GM06990 (cell line): ENCODE results near the gene PSME2.

Source experiments
- DNase-seq: peaks from one replicate; pipeline ENCODE4 v3.0.0-alpha.2; 2011; ENCODE audit not compliant: insufficient read length; ENCODE audit errors: extremely low read depth
- H3K27me3 ChIP-seq: replicated peaks from 2 replicates; pipeline ENCODE4 v1.6.0; 2011; ENCODE audit warnings: low read length; ENCODE audit not compliant: control insufficient read depth, insufficient read depth
- H3K36me3 ChIP-seq: 2 replicates; pipeline ENCODE4 v1.5.1; 2011; ENCODE audit warnings: low read length; ENCODE audit not compliant: control insufficient read depth, insufficient read depth
- H3K4me3 ChIP-seq: replicated peaks from 2 replicates; pipeline ENCODE4 v1.5.1; 2011; ENCODE audit warnings: low read depth, mild to moderate bottlenecking, control low read depth, low read length
- TF ChIP-seq, protein P1 (sequence below): IDR thresholded peaks from 2 replicates; pipeline ENCODE4 v1.5.1; 2011; ENCODE audit warnings: low read length, control low read depth, mild to moderate bottlenecking, inconsistent platforms; ENCODE audit not compliant: insufficient read depth, poor library complexity, severe bottlenecking

The PSME2 gene

DNA sequence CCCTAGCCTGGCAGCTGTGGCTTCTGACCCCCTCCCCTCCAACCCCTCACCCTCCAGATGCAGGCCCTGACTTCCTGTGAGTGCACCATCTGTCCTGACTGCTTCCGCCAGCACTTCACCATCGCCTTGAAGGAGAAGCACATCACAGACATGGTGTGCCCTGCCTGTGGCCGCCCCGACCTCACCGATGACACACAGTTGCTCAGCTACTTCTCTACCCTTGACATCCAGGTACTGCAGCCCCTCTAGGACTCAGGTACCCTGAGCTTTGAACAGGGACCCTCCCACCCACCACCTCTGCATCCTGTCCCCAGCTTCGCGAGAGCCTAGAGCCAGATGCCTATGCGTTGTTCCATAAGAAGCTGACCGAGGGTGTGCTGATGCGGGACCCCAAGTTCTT lies 8.7 kb upstream of the PSME2 start:
- Histone ChIP-seq H3K36me3 (peaks cover 51% of the 10 kb centered on the region), H3K27me3 (no peaks in the 10 kb centered on the region), H3K4me3 (no peak overlapping the region)
- TF ChIP-seq, protein P1, sequence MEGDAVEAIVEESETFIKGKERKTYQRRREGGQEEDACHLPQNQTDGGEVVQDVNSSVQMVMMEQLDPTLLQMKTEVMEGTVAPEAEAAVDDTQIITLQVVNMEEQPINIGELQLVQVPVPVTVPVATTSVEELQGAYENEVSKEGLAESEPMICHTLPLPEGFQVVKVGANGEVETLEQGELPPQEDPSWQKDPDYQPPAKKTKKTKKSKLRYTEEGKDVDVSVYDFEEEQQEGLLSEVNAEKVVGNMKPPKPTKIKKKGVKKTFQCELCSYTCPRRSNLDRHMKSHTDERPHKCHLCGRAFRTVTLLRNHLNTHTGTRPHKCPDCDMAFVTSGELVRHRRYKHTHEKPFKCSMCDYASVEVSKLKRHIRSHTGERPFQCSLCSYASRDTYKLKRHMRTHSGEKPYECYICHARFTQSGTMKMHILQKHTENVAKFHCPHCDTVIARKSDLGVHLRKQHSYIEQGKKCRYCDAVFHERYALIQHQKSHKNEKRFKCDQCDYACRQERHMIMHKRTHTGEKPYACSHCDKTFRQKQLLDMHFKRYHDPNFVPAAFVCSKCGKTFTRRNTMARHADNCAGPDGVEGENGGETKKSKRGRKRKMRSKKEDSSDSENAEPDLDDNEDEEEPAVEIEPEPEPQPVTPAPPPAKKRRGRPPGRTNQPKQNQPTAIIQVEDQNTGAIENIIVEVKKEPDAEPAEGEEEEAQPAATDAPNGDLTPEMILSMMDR, result no peak
- DNase-seq, result no peak

DNA sequence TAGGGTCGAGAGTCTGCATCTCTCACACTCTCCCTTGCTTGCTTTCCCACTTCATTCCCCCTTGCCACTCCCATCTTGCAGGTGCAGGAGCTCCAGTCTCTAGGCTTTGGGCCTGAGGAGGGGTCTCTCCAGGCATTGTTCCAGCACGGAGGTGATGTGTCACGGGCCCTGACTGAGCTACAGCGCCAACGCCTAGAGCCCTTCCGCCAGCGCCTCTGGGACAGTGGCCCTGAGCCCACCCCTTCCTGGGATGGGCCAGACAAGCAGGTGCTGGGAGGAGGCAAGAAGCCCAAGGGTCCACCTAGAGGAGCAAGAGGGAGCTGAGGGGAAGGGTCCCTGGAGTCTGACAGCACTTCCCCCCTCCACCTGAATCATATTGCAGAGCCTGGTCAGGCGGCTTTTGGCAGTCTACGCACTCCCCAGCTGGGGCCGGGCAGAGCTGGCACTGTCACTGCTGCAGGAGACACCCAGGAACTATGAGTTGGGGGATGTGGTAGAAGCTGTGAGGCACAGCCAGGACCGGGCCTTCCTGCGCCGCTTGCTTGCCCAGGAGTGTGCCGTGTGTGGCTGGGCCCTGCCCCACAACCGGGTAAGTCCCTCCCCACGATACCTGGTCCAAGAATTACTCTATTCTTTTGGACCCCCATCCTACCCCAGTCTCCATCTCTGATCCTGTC lies 5.1 kb upstream of the PSME2 start:
- no peak for DNase-seq
- Histone ChIP-seq H3K36me3 (peaks cover 36% of the 10 kb centered on the region), H3K27me3 (no peaks in the 10 kb centered on the region), H3K4me3 (no peak overlapping the region)
- TF ChIP-seq, protein P1, result no peak

DNA sequence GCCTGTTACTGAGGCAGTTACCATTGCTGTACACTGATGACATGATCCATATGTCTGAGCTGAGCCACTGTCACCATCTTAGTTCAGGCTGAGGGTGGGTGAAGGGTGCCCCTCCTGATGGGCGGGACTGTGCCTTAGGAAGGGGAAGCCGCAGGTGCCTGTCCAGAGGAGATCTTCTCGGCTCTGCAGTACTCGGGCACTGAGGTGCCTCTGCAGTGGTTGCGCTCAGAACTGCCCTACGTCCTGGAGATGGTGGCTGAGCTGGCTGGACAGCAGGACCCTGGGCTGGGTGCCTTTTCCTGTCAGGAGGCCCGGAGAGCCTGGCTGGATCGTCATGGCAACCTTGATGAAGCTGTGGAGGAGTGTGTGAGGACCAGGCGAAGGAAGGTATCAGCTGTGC lies 4.6 kb upstream of the PSME2 start:
- no peak for DNase-seq
- Histone ChIP-seq H3K4me3 (no peak overlapping the region), H3K36me3 (peaks cover 33% of the 10 kb centered on the region), H3K27me3 (no peaks in the 10 kb centered on the region)
- TF ChIP-seq, protein P1, result no peak

DNA sequence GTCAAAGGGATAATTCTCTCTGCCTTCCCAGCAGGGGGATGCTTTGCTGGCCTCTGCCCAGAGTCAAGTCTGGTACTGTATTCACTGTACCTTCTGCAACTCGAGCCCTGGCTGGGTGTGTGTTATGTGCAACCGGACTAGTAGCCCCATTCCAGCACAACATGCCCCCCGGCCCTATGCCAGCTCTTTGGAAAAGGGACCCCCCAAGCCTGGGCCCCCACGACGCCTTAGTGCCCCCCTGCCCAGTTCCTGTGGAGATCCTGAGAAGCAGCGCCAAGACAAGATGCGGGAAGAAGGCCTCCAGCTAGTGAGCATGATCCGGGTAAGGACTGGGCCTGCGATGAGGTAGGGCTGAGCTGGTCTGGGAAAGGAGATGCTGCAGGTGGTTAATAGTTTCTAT lies 4.2 kb upstream of the PSME2 start:
- Histone ChIP-seq H3K36me3 (peaks cover 32% of the 10 kb centered on the region), H3K27me3 (no peaks in the 10 kb centered on the region), H3K4me3 (no peak overlapping the region)
- TF ChIP-seq, protein P1, result no peak
- no peak for DNase-seq

DNA sequence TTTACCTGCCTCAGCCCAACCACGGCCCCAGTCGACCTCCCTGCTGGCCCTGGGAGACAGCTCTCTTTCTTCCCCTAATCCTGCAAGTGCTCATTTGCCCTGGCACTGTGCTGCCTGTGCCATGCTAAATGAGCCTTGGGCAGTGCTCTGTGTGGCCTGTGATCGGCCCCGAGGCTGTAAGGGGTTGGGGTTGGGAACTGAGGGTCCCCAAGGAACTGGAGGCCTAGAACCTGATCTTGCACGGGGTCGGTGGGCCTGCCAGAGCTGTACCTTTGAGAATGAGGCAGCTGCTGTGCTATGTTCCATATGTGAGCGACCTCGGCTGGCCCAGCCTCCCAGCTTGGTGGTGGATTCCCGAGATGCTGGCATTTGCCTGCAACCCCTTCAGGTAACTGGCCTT lies 3.7 kb upstream of the PSME2 start:
- no peak overlapping the region for H3K4me3 ChIP-seq
- no peak for DNase-seq
- no peaks in the 10 kb centered on the region for H3K27me3 ChIP-seq
- H3K36me3 ChIP-seq, result peaks cover 31% of the 10 kb centered on the region
- TF ChIP-seq, protein P1, result no peak

DNA sequence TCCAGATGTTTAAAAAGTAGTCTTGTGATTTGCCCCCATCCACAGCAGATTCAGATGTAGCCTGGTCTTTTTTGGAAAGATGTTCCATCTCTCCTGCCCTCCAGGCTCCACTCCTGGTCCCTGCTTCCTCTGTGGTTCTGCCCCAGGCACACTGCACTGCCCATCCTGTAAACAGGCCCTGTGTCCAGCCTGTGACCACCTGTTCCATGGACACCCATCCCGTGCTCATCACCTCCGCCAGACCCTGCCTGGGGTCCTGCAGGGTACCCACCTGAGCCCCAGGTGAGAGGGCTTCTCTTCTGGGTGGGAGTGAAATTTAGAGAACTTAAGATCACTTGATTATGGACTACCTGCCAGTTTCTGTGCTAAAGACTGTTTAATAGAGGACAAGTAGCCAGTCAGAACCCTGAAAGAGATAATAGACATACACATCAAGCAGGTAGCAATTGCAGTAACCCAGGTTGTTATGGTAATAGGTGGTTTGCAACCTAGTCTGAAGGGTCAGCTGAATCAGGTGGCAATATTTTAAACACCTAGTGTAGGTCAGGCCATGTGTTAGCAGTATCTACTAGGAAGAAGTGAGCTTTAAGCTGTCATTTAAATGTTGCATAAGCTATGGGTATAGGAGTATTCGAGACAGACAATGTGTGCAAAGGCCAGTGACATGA lies 3.0 kb upstream of the PSME2 start:
- Histone ChIP-seq H3K27me3 (no peaks in the 10 kb centered on the region), H3K36me3 (peaks cover 31% of the 10 kb centered on the region), H3K4me3 (no peak overlapping the region)
- DNase-seq, result no peak
- TF ChIP-seq, protein P1, result no peak
